Measurements from ENCODE around the gene SERHL2.
"Not testable (repeated sequence)": the region's sequence is repeated elsewhere in the genome, so short reads cannot be mapped to it uniquely, and the experiment has no call there.

SERHL2 gene

GRCh38 chr22:42553475-42554361 is at the start of gene SERHL2:
Gene SERHL2, plus strand, starts transcription at chr22:42553956. Its CDS starts 65 bp downstream, at chr22:42554021.
- Mint-ChIP-seq H3K36me3 (ENCODE audit: insufficient read depth) (peaks cover 2% of the 10 kb centered on the region), H3K27me3 (no peaks in the 10 kb centered on the region), H3K27ac (ENCODE audit: low read depth) (no peak within 1 kb of the TSS), H3K4me3 (peak within 1 kb of the TSS; percentile 75), H3K4me1 (peaks cover 21% of the 10 kb centered on the region), H3K9me3 (no peaks in the 10 kb centered on the region)
- ATAC-seq (replicated peaks; ENCODE audit: extremely low read depth, poor library complexity, severe bottlenecking) (peak; percentile 77), DNase-seq (ENCODE audit: low spot score in 2 of 2) (peak; percentile 55 to 65)

GRCh38 chr22:42508327-42508974 is 45.3 kb upstream of the SERHL2 start:
- H3K9me3 Mint-ChIP-seq; ATAC-seq (replicated peaks; ENCODE audit: extremely low read depth, poor library complexity, severe bottlenecking); H3K27me3 Mint-ChIP-seq; H3K4me3 Mint-ChIP-seq; H3K27ac Mint-ChIP-seq (ENCODE audit: low read depth); H3K4me1 Mint-ChIP-seq; DNase-seq (ENCODE audit: low spot score in 2 of 2): not testable (repeated sequence)
- peaks cover 25% of the 10 kb centered on the region for H3K36me3 Mint-ChIP-seq (ENCODE audit: insufficient read depth)

- H3K27me3 Mint-ChIP-seq; H3K4me3 Mint-ChIP-seq; H3K9me3 Mint-ChIP-seq; H3K4me1 Mint-ChIP-seq; DNase-seq (ENCODE audit: low spot score in 2 of 2); ATAC-seq (replicated peaks; ENCODE audit: extremely low read depth, poor library complexity, severe bottlenecking): not testable (repeated sequence)
- Mint-ChIP-seq H3K27ac (ENCODE audit: low read depth) (peak overlapping the region; percentile 59), H3K36me3 (ENCODE audit: insufficient read depth) (peaks cover 27% of the 10 kb centered on the region)
Observed at GRCh38 chr22:42508975-42509364, 44.8 kb upstream of the SERHL2 start.

GRCh38 chr22:42509548-42509947 is 44.2 kb upstream of the SERHL2 start:
- ATAC-seq (replicated peaks; ENCODE audit: extremely low read depth, poor library complexity, severe bottlenecking), result no peak
- H3K36me3 Mint-ChIP-seq (ENCODE audit: insufficient read depth), result peaks cover 30% of the 10 kb centered on the region
- no peak overlapping the region for H3K4me3 Mint-ChIP-seq
- no peaks in the 10 kb centered on the region for H3K27me3 Mint-ChIP-seq
- peak overlapping the region; percentile 59 for H3K27ac Mint-ChIP-seq (ENCODE audit: low read depth)
- H3K9me3 Mint-ChIP-seq, result no peaks in the 10 kb centered on the region
- H3K4me1 Mint-ChIP-seq, result no peaks in the 10 kb centered on the region
- no peak for DNase-seq (ENCODE audit: low spot score in 2 of 2)

GRCh38 chr22:42511401-42511891 is 42.3 kb upstream of the SERHL2 start:
- no peak overlapping the region for H3K27ac Mint-ChIP-seq (ENCODE audit: low read depth)
- H3K36me3 Mint-ChIP-seq (ENCODE audit: insufficient read depth), result peaks cover 38% of the 10 kb centered on the region
- H3K27me3 Mint-ChIP-seq, result no peaks in the 10 kb centered on the region
- H3K9me3 Mint-ChIP-seq, result no peaks in the 10 kb centered on the region
- no peak overlapping the region for H3K4me3 Mint-ChIP-seq
- DNase-seq (ENCODE audit: low spot score in 2 of 2) (no peak), ATAC-seq (replicated peaks; ENCODE audit: extremely low read depth, poor library complexity, severe bottlenecking) (no peak)
- no peaks in the 10 kb centered on the region for H3K4me1 Mint-ChIP-seq

- not testable (repeated sequence) for H3K27ac Mint-ChIP-seq (ENCODE audit: low read depth); H3K4me1 Mint-ChIP-seq; H3K4me3 Mint-ChIP-seq; H3K9me3 Mint-ChIP-seq; H3K27me3 Mint-ChIP-seq; ATAC-seq (replicated peaks; ENCODE audit: extremely low read depth, poor library complexity, severe bottlenecking); DNase-seq (ENCODE audit: low spot score in 2 of 2)
- H3K36me3 Mint-ChIP-seq (ENCODE audit: insufficient read depth), result peaks cover 45% of the 10 kb centered on the region
Observed at GRCh38 chr22:42512273-42512990, 41.3 kb upstream of the SERHL2 start.

- H3K36me3 Mint-ChIP-seq (ENCODE audit: insufficient read depth), result peaks cover 50% of the 10 kb centered on the region
- not testable (repeated sequence) for H3K4me1 Mint-ChIP-seq; H3K9me3 Mint-ChIP-seq; ATAC-seq (replicated peaks; ENCODE audit: extremely low read depth, poor library complexity, severe bottlenecking); H3K4me3 Mint-ChIP-seq; H3K27me3 Mint-ChIP-seq; DNase-seq (ENCODE audit: low spot score in 2 of 2); H3K27ac Mint-ChIP-seq (ENCODE audit: low read depth)
Observed at GRCh38 chr22:42514331-42514730, 39.4 kb upstream of the SERHL2 start.

- H3K4me1 Mint-ChIP-seq, result peaks cover 16% of the 10 kb centered on the region
- not testable (repeated sequence) for DNase-seq (ENCODE audit: low spot score in 2 of 2); H3K9me3 Mint-ChIP-seq; H3K27me3 Mint-ChIP-seq; H3K4me3 Mint-ChIP-seq; H3K27ac Mint-ChIP-seq (ENCODE audit: low read depth); ATAC-seq (replicated peaks; ENCODE audit: extremely low read depth, poor library complexity, severe bottlenecking)
- peaks cover 45% of the 10 kb centered on the region for H3K36me3 Mint-ChIP-seq (ENCODE audit: insufficient read depth)
Observed at GRCh38 chr22:42515304-42515703, 38.5 kb upstream of the SERHL2 start.

GRCh38 chr22:42515896-42516295 is 37.9 kb upstream of the SERHL2 start:
- Mint-ChIP-seq H3K36me3 (ENCODE audit: insufficient read depth) (peaks cover 41% of the 10 kb centered on the region), H3K9me3 (no peaks in the 10 kb centered on the region), H3K27ac (ENCODE audit: low read depth) (no peak overlapping the region), H3K4me3 (no peak overlapping the region), H3K27me3 (no peaks in the 10 kb centered on the region), H3K4me1 (peaks cover 17% of the 10 kb centered on the region)
- DNase-seq (ENCODE audit: low spot score in 2 of 2) (no peak), ATAC-seq (replicated peaks; ENCODE audit: extremely low read depth, poor library complexity, severe bottlenecking) (no peak)

- H3K27ac Mint-ChIP-seq (ENCODE audit: low read depth), result peak overlapping the region; percentile 62
- not testable (repeated sequence) for ATAC-seq (replicated peaks; ENCODE audit: extremely low read depth, poor library complexity, severe bottlenecking); H3K4me3 Mint-ChIP-seq; H3K9me3 Mint-ChIP-seq; H3K27me3 Mint-ChIP-seq; DNase-seq (ENCODE audit: low spot score in 2 of 2)
- peaks cover 21% of the 10 kb centered on the region for H3K4me1 Mint-ChIP-seq
- H3K36me3 Mint-ChIP-seq (ENCODE audit: insufficient read depth), result peaks cover 33% of the 10 kb centered on the region
Observed at GRCh38 chr22:42517103-42517502, 36.7 kb upstream of the SERHL2 start.

- peak; percentile 63 for ATAC-seq (replicated peaks; ENCODE audit: extremely low read depth, poor library complexity, severe bottlenecking)
- H3K36me3 Mint-ChIP-seq (ENCODE audit: insufficient read depth), result peaks cover 29% of the 10 kb centered on the region
- H3K27me3 Mint-ChIP-seq, result not testable (repeated sequence)
Observed at GRCh38 chr22:42518638-42519524, 34.9 kb upstream of the SERHL2 start.

More at GRCh38 chr22:42518638-42519524, 34.9 kb upstream of the SERHL2 start:
- not testable (repeated sequence) for H3K9me3 Mint-ChIP-seq; DNase-seq (ENCODE audit: low spot score in 2 of 2)
- Mint-ChIP-seq H3K27ac (ENCODE audit: low read depth) (peak overlapping the region; percentile 96), H3K4me1 (peaks cover 21% of the 10 kb centered on the region), H3K4me3 (peak overlapping the region; percentile 98)

Measured in central memory CD8-positive, alpha-beta T cell (primary cell).